Measurements from ENCODE around the gene MUC6. TPM values are rescaled to one million over a fixed set of nuclear protein-coding genes. Genes with fewer than 3 reads are reported as not detected.

Gene MUC6
- total RNA-seq, 2 donors from 2014 or later = 13.1 TPM; not detected in 1

DNA sequence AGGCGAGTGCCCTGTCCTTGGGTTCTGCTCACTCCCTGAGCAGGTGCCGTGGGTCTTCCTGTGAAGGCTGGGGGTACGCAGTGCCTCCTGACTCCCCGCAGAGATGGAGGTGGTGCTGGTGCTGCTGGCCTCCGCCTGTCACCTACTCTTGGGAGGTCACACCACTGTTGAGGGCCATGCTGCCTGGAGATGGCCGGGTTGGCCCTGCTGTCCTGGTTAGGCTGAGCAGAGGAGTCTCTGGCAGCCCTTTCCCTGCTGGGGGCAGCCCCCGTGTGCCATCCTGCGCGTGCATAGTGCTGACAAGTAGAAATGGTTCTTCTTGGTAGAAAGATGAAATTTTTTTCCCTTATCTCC, 49.6 kb downstream of the MUC6 start:
- no peak for DNase-seq (ENCODE audit: low spot score)
- ATAC-seq (ENCODE audit: insufficient number of reproducible peaks, low FRiP score, low read depth) = no peak
- Histone ChIP-seq H3K27ac (no peak overlapping the region), H3K36me3 (peaks cover 68% of the 10 kb centered on the region), H3K4me3 (no peak overlapping the region), H3K4me1 (ENCODE audit: control insufficient read depth in 1 of 2, low read depth in 2 of 2) (no peaks in the 10 kb centered on the region), H3K9me3 (no peaks in the 10 kb centered on the region), H3K27me3 (replicated peaks; ENCODE audit: insufficient read depth) (no peaks in the 10 kb centered on the region)
- TF ChIP-seq, protein P1, sequence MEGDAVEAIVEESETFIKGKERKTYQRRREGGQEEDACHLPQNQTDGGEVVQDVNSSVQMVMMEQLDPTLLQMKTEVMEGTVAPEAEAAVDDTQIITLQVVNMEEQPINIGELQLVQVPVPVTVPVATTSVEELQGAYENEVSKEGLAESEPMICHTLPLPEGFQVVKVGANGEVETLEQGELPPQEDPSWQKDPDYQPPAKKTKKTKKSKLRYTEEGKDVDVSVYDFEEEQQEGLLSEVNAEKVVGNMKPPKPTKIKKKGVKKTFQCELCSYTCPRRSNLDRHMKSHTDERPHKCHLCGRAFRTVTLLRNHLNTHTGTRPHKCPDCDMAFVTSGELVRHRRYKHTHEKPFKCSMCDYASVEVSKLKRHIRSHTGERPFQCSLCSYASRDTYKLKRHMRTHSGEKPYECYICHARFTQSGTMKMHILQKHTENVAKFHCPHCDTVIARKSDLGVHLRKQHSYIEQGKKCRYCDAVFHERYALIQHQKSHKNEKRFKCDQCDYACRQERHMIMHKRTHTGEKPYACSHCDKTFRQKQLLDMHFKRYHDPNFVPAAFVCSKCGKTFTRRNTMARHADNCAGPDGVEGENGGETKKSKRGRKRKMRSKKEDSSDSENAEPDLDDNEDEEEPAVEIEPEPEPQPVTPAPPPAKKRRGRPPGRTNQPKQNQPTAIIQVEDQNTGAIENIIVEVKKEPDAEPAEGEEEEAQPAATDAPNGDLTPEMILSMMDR (IDR thresholded peaks at IDR 0.05) = no peak

DNA sequence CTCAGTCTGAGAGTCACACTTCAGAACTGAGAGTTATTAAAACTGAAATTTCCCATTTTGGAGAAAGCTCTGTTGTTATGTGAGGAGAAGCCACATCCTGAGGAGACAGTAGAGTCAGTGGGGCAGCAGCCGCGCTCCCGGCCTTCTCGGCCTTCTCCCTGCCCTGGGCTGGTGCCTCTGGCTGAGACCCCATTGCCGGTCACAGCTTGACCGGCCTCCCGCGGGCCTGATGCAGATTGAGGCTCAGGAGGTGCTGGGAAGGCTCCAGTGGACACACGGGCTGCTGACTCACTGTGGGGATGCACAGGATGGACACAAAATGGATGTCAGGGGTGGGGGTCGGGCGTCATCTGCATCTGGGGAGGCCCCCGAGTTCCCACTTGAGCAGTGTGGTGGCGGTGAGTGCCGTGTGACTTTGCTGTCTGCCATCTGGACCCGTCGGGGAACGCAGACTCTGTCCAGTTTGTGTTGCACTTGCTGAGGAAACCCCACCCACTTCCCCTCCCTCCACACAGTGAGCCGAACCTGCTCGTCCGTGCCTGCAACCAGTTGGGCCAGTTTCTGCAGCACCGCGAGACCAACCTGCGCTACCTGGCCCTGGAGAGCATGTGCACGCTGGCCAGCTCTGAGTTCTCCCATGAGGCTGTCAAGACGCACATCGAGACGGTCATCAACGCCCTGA, 50.1 kb downstream of the MUC6 start:
- ATAC-seq (ENCODE audit: insufficient number of reproducible peaks, low FRiP score, low read depth) (no peak), DNase-seq (ENCODE audit: low spot score) (no peak)
- TF ChIP-seq, protein P1 (IDR thresholded peaks at IDR 0.05) = no peak
- peaks cover 68% of the 10 kb centered on the region for H3K36me3 ChIP-seq
- peaks cover 0 to 1% of the 10 kb centered on the region in 2 donors for H3K4me1 ChIP-seq (ENCODE audit: control insufficient read depth in 1 of 2, low read depth in 2 of 2)
- no peak overlapping the region for H3K4me3 ChIP-seq
- H3K27me3 ChIP-seq (replicated peaks; ENCODE audit: insufficient read depth) = no peaks in the 10 kb centered on the region
- no peaks in the 10 kb centered on the region for H3K9me3 ChIP-seq
- no peak overlapping the region for H3K27ac ChIP-seq

DNA sequence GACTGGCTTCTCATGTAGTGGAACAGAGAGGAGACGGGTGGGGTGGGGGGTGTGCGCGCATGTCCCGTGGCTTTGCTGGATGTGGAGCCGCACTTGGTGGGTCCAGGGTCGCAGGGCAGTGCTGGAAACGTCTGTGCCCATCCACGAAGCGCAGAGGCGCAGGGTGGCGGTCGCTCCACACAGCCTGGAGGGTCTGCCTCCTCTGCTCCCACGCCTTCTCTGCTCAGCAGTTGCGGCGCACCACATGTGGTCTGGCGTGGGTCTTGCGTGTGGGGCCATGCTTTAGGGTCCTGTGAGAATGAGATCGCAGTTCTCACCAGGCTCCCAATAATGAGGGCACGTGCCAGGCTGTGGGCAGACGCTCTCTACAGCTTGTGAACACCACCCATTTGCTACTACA, 50.7 kb downstream of the MUC6 start:
- H3K27ac ChIP-seq = no peak overlapping the region
- no peaks in the 10 kb centered on the region for H3K27me3 ChIP-seq (replicated peaks; ENCODE audit: insufficient read depth)
- H3K9me3 ChIP-seq = no peaks in the 10 kb centered on the region
- DNase-seq (ENCODE audit: low spot score) (no peak), ATAC-seq (ENCODE audit: insufficient number of reproducible peaks, low FRiP score, low read depth) (no peak)
- H3K36me3 ChIP-seq = peaks cover 68% of the 10 kb centered on the region
- H3K4me1 ChIP-seq (ENCODE audit: control insufficient read depth in 1 of 2, low read depth in 2 of 2) = peaks cover 0 to 7% of the 10 kb centered on the region in 2 donors
- TF ChIP-seq, protein P1 (IDR thresholded peaks at IDR 0.05) = no peak
- no peak overlapping the region for H3K4me3 ChIP-seq

DNA sequence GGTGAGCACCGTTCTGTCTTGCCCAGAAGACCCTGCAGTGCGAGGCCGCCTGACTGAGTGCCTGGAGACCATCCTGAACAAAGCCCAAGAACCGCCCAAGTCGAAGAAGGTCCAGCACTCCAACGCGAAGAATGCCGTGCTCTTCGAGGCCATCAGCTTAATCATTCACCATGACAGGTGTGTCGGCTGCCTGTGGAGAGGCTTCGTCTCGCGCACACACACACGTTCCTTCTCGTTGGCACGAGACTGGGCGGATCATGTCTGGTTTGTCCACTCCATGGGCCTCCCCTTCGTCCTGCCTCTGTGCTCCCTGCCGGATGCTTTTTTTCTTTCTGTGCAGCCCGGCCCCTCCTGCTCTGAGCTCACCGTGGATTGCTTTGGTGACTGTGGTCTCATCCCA, 51.1 kb downstream of the MUC6 start:
- ATAC-seq (ENCODE audit: insufficient number of reproducible peaks, low FRiP score, low read depth) (no peak), DNase-seq (ENCODE audit: low spot score) (no peak)
- Histone ChIP-seq H3K27me3 (replicated peaks; ENCODE audit: insufficient read depth) (no peaks in the 10 kb centered on the region), H3K9me3 (no peaks in the 10 kb centered on the region), H3K4me1 (ENCODE audit: control insufficient read depth in 1 of 2, low read depth in 2 of 2) (peaks cover 0 to 11% of the 10 kb centered on the region in 2 donors), H3K4me3 (no peak overlapping the region), H3K36me3 (peaks cover 68% of the 10 kb centered on the region), H3K27ac (no peak overlapping the region)
- TF ChIP-seq, protein P1 (IDR thresholded peaks at IDR 0.05) = no peak

DNA sequence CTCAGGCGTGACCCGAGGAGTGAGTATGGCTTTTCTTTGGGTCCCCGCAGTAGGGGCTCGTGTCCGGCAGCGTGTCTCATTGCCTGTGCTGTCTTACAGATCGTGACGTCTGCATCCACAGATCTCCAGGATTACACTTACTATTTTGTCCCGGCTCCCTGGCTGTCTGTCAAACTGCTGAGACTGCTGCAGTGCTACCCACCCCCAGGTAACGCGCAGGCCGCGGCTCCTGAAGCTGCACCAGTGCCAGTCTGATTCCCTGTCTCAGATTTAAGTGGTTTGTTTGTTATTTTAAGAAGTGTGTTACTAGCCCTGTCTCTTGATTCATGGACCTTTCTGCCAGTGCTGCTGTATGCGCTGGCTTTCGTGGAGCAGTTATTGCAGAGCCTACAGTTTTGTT, 52.0 kb downstream of the MUC6 start:
- DNase-seq (ENCODE audit: low spot score) (no peak), ATAC-seq (ENCODE audit: insufficient number of reproducible peaks, low FRiP score, low read depth) (no peak)
- TF ChIP-seq, protein P1 (IDR thresholded peaks at IDR 0.05) = no peak
- Histone ChIP-seq H3K9me3 (no peaks in the 10 kb centered on the region), H3K36me3 (peaks cover 61% of the 10 kb centered on the region), H3K27ac (no peak overlapping the region), H3K27me3 (replicated peaks; ENCODE audit: insufficient read depth) (no peaks in the 10 kb centered on the region), H3K4me1 (ENCODE audit: control insufficient read depth in 1 of 2, low read depth in 2 of 2) (peaks cover 0 to 12% of the 10 kb centered on the region in 2 donors), H3K4me3 (no peak overlapping the region)
